Measurements from ENCODE around the gene ZNF574.
A peak's percentile ranks its signal among the peaks of the same experiment; 100 is the strongest.
"Not testable (repeated sequence)": the region's sequence is repeated elsewhere in the genome, so short reads cannot be mapped to it uniquely, and the experiment has no call there.

ZNF574 gene, protein sequence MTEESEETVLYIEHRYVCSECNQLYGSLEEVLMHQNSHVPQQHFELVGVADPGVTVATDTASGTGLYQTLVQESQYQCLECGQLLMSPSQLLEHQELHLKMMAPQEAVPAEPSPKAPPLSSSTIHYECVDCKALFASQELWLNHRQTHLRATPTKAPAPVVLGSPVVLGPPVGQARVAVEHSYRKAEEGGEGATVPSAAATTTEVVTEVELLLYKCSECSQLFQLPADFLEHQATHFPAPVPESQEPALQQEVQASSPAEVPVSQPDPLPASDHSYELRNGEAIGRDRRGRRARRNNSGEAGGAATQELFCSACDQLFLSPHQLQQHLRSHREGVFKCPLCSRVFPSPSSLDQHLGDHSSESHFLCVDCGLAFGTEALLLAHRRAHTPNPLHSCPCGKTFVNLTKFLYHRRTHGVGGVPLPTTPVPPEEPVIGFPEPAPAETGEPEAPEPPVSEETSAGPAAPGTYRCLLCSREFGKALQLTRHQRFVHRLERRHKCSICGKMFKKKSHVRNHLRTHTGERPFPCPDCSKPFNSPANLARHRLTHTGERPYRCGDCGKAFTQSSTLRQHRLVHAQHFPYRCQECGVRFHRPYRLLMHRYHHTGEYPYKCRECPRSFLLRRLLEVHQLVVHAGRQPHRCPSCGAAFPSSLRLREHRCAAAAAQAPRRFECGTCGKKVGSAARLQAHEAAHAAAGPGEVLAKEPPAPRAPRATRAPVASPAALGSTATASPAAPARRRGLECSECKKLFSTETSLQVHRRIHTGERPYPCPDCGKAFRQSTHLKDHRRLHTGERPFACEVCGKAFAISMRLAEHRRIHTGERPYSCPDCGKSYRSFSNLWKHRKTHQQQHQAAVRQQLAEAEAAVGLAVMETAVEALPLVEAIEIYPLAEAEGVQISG

DNA sequence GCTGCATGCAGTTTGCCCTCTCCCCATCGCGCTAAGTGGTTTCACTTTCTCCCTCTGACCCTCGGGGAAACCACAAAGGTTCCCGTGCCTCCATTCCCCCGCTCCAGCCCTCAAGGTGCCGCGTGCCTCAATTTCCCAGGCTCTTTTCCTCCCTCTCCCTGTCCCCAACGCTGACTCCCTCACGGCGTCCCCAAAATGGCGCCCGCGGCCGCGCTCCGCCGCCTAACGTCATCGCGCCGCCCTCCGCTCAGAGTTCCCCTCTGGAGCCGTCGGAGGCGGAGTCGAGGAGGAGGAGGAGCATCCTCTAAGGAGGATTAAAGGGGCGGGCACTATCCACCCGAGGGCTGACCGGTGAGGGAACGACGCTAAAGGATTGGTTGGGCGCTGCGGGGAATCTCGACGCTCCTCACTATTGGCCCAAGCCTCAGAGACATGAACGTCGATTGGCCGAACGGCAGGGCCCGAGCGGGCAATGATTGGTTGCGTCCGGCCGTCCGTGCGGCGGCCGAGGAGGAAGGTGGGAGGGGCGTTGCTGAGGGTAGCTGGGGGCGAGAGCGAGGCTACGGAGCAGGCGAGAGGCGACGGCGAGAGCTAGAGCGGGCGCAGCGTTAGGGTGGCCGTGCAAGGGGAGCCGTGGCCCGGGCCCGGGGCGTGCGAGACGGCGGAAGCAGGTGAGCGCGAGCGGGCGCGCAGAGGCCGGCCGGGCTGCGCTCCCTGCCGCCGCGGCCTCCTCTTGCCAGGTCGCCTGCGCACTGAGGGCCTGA is at the start of gene ZNF574:
TSS of gene ZNF574 (plus strand) at position 551 of the 764 bp plus-strand sequence. CDS start 2,441 bp downstream, outside the sequence.
- peak; percentile 100 for DNase-seq

DNA sequence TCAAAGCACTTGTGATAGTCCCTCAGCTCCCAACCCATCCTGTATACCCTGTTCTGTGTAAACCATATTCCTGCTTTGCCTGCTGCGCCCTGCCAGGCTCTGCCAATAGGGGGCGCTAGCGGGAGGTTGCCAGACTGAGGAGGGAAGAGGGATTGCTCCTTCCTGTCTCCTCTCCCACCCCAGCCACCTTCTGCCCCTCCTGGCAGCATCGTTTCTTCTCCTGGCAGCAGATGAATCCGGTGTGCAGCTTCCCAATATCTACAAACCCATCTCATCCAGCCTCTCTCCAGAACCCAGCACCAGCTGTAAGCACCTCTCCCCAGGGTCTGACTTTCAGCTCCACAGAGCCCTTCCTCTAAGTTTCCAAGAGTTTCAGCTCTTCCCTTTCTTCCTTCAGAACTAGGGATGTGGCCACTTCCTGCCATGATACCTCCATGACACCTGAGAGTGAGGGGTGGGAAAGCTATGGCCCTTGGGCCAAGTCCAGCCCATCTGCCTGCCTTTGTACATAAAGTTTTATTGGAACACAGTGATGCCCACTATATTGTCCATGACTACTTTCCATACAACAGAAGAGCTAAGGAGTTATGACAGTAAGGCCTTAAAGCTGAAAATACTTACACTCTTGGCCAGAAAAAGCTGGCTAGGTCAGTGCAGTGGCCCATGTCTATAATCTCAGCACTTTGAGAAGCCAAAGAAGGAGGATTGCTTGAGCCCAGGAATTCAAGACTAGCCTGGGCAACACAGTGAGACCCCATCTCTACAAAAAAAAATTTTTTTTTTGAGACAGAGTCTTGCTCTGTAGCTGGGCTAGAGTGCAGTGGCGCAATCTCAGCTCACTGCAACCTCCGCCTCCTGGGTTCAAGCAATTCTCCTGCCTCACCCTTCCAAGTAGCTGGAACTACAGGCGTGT is 47.4 kb upstream of the ZNF574 start:
- no peak for DNase-seq

DNA sequence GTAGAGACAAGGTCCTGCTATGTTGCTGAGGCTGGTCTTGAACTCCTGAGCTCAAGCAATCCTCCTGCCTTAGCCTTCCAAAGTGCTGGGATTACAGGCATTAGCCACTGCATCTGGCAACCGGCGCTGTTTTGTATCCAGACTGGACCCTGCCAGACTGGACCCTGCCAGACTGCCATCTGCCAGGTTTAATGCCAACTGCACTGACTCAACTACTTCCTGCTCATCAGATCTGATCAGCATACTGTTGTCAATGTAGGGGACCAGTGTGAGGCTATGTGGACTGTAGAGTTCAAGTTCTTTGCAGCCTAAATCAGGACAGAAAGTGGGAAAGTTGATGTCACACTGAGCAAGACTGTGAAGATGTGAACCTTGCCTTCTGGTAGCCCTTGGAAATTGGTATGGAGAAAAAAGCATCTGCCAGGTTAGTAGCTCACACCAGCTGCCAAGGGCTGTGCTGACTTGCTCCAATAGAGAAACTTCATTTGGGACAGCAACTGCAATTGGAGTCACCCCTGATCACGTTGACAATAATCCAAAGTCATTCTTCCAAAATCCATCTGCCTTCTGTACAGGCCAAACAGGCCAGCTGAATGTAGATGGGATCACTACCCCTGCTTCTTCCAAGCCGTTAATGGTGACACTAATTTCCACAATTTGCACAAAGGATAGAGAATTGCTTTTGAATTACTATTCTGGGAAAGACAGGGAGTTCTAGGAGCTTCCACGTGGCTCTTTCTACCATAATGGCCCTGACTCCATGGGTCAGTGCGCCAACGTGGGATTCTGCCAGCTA is 45.1 kb upstream of the ZNF574 start:
- DNase-seq, result no peak

DNA sequence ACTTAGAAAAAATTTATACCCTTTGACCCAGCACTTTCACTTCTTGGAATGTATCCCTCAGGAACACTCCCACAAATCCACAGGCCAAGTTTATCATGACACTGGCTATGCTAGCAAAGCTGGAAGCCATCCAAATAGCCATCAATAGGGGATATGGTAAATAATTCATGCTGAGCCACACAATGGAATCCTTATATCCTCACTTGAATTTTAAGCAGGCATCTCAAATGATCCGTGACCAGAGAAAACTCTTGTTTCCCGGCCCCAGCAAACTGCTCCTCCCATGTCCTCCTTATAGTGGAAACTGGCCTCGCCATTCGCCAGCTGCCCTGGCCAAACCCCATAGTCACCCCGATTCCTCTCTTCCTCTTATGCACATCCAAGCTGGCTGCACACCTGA is 43.5 kb upstream of the ZNF574 start:
- DNase-seq, result no peak

DNA sequence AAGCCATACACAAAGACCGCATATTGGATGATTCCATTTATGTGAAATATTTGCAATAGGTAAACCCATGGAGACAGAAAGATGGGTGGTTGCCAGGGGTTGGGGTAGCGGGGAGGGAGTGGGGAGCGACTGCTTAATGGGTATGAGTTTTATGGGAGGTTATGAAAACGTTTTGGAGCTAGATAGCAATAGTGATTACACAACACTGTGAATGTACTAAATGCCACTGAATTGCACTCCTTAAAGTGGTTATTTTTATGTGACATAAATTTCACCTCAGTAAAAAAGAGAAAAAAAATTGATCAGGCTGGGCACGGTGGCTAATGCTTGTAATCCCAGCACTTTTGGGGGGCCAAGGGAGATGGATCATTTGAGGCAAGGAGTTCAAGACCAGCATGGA is 42.6 kb upstream of the ZNF574 start:
- no peak for DNase-seq

DNA sequence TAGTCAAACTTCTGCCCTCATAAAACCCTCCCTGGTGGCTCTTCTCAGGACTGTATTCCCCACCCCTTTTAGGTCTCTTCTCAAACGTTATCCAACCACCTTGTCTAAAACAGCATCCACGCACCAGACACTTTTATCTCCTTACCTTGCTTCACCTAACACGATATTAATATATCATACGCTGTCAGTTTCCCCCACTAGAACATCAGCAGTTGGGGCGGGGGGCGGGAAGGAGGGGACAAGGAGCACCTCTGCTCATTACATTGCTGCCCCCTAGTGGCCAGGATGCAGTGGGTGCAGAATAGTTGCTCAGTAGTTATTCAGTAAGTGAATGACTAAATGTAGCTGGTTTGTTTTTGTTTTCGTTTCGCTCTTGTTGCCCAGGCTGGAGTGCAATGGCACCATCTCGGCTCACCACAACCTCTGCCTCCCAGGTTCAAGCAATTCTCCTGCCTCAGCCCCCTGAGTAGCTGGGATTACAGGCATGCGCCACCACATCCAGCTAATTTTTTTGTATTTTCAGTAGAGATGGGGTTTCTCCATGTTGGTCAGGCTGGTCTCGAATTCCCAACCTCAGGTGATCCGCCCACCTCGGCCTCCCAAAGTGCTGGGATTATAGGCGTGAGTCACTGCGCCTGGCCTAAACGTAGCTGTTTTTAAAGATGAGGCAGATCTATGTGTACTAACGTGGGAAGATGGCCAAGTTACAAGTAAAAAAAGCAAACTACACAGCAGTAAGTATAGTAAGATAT is 41.1 kb upstream of the ZNF574 start:
- peak; percentile 66 for DNase-seq

DNA sequence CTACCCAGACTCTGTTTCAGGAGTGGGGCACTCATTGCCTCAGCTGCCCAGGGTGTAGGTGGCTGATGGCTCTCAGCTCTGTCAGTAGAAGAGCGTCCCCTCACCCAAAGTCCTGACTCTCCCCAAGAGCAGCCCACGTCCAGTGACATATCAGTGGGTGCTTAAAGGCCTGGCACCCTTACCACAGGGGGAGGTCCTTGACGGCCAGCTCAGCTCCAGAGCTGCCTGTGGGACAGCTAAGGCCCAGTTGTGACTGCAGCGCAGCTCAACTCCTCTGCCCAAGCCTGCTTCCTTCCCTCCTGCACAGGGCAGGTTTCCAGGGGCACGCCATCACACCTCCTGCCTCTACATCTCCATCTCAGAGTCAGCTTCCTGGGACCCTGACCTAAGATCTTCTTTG is 38.3 kb upstream of the ZNF574 start:
- no peak for DNase-seq

DNA sequence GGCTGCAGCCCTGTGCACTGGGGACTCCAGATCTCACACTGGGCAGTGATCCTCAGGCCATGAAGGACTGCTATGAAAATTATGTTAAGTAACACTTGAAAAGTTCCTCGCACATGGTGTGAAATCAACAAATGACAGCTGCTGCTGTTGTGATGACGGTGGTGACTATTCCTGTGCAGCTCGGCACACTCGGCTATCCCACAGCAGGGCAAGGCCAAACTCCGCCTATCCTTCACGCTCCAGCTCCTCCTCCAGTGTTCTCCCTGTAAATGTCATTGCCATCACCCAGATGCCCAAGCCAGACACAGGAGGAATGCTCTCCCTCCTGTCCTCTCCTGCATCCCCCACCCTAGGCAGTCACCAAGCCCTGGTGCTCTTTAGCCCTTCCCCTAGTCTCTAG is 37.3 kb upstream of the ZNF574 start:
- DNase-seq, result no peak

DNA sequence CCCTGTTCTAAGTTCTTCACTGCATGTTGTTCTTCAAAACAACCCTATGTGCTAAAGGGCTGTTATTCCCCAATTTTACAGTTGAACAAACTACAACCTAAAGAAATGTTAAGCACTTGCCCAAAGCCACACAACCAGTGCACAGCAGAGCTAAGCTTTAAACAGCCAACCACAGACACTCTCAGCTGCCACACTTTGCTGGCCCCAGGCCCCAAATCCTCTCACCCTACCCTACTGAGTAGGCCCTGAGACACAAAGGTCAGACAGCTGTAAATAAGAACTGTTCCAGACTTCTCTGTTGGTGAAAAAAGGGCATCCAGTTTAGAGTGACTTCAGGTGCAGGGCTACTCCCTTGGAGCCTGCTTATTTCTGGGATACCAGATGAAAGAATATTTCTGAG is 35.9 kb upstream of the ZNF574 start:
- no peak for DNase-seq

DNA sequence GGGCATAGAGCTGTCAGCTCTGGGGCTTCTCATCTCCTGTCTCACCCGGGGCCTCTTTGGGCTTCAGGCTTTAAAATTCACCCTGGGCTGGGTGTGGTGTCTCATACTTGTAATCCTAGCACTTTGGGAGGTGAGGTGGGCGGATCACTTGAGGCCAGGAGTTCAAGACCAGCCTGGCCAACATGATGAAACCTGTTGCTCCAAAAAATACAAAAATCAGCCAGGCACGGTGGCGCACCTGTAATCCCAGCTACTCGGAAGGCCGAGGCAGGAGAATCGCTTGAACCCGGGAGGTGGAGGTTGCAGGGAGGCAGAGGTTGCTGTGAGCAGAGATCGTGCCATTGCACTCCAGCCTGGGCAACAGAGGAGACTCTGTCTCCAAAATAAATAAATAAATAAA is 35.5 kb upstream of the ZNF574 start:
- not testable (repeated sequence) for DNase-seq

DNA sequence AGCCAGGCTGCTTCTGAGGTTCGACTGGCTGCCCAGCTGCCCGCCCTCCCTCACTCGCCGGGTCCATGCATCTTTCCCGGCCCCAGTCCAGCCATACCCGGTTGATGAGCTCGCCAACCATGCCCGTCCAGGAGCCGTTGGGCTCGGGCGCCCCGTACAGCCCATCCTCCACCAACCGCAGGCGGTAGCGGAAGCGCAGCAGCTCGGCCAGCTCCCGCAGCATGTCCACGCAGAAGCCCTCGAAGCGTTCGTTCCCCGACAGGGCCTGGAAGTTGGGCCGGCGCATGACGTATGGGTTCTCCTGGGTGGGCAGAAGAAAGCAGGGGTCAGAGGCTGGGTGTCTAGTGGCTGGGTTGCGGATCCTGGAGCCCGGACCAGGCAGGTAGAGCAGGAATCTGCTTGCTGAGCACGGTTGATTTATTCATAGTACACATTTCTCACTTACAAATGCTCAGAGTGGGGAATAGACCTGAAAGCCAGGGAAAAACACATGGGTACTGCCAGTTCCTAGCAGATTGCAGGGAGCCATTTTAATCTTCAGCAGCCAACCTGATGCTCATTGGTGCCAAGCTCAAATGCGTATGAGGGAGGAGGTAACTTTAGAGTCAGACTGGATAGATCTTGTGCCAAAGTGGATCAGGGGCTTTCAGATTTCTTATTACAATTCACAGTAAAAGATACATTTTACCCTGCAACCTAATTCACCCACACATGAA is 33.4 kb upstream of the ZNF574 start:
- no peak for DNase-seq

DNA sequence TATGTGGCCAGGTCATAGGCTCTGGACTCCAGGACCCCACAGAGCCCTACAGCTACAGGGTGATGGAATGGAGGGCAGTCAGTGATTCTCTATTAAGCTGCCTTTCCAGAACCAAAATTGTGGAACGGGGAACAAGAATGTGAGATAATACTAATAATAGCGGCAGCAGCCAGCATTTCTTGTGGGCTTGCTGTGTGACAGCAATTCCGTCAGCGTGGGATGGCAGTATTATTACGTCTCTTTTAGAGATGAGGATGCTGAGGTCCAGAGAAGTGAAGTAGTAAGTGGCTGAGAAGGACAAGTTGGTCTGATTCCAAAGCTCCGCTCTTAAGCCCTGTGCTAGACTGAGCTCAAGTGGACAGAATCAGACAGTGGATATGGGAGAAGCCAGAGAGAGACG is 30.4 kb upstream of the ZNF574 start:
- no peak for DNase-seq

DNA sequence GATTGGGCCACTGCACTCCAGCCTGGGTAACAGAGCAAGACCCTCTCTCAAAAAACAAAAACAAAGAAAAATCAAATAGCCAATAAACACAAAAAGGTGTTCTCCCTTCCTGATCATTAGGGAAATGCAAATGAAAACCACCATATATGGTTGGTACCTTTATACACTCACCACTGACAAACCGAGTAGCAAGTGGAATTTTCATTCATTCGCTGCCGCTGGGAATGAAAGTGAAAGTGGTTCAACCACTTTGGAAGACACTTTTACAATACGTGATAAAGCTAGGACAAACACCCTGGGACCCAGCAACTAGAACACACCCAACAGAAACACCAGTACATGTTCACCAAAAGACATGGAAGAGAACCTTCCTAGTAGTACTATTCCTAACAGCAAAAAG is 27.0 kb upstream of the ZNF574 start:
- DNase-seq, result no peak

DNA sequence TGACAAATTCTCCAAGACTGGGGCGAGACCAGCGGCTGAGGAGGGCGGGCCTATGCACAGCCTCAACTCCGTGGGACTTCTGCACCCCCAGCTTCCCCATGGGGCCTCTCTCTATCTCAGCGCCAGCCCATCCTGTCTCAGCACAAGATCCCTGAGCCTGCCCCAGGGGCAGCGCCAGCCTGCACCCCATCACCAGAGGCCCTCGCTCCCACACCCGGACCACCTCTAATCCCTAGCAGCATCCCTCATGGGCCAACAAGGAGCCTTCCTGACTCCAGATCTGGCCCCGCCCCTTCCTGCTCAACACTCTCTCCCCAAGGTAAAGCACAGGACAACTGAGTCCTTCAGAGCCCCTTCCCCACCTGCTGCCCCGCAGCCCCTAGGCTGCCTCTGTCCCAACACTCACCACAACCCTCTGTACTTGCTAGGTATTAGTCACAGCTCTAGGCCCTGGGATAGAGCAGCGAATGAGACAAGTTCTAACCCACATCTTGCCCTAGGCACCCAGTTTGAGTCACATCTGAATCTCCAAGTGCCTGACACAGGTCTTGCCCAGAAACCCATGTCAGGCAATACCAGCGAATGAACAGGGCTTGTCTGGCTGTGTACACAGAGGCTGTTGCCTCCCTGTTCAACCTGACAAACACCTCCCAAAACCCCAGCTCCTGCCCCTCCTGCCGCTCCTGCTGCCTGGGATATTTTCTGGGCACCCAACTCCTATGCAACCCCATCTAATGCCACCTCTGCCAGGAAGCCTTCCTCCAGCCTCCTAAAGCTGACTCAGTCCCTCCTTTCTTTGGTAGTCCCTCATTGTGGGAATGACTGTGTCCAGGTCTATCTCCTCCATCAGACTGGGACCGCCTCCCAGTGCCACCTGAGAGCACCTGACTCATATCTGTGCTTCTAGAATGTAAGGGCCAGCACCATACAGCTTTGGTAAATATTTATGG is 24.5 kb upstream of the ZNF574 start:
- no peak for DNase-seq

DNA sequence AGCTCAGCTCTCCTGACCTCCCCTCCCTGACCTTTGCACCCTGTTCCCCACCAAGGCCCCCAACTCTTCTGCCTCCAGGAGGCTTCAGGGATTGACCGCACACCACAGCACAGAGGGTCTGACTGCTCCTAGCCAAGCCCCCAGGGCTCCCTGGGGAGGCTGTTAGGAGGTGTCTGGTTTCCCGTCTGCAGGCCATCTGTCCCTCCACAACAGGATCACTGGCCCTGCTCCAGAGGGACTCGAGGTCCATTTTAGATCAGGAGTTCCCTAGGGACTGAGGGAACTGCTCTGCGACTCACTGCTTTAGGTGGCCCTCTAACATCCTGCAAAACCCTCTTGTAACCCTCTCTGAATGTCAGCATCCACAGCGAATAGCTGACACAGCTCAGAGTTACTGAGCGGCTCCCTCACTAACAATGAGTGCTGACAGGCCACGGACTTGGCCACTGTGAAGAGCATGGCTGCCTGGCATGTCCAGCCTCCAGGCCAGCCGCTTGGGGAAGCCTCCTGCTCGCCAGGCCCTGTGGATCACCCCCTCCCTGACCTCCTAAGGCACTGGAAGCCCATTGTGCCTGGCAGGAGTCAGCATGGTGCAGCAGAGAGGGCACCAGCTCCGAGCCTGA is 23.6 kb upstream of the ZNF574 start:
- DNase-seq, result no peak

DNA sequence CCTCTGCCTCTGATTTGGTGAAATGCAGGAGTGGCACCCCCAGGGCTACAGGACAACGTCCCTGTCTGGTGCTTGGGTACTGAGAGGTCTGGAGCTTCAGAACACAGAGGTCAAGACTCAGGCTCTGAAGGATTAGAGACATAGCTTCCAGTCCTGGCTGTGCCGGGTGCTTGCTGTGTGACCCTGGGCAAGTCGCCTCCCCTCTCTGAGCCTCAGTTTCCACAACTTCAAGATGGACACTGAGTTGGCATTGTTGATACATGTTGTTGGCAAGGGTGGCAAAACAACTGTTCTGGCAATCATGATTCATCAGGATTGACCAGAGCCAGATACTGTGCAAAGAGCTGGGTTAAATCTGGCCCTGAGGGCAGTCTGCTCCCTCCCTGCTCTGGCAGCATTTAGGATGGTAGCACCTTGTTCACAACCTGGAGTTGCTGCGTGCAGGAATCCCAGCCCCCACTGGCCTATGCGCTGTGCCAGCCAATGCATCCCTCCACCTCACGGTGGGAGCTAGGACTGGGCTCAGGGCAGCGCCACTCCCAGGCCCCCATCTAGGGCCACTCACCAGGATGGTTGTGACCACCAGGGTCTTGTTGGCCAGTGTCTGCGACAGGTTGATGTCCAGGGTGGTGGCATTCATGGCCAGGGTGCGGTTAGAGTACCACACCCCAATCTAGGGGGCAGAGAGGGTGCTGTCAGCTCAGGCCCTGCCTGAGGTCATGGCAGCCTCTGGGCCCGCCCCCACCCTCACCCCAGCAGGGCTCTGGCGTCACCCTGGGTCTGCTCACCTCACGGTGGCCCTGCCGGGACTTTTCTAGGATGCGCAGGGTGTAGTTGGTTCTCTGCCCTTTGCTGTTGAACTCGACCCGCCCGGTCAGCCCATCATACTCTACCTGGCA is 22.7 kb upstream of the ZNF574 start:
- DNase-seq, result no peak

DNA sequence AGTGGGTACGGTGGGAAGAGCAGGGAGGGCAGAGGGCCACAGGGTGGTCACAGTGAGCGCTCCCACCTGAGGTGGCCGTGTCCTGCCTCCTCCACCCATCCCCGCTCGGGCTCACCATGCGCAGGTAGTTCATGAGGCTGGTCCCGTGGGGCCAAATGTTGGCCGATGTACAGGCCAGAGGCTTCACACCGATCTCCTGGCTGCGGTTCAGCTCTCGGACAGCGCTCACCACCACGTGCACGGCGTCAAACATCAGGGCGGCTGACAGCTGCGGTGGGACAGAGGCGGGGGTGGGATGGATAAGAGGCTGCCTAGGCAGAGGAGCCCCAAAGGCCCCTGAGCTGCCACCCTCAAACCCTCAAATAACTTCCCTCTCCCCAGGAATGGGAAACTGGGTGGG is 21.8 kb upstream of the ZNF574 start:
- DNase-seq, result no peak

Measured in amniotic stem cell (primary cell).